SKM-1 treated with dmso at 0.1 percent for 144 hours (cell line): ENCODE data around the gene LTBR.
A peak's percentile ranks its signal among the peaks of the same experiment; 100 is the strongest.

Experiments
- DNase-seq: peaks from one replicate; lab custom pipeline; 2025; ENCODE audit not compliant: unreplicated experiment; lab: John Stamatoyannopoulos, UW

Gene LTBR

GRCh38 chr12:6346235-6346832 is 37.6 kb upstream of the LTBR start:
- no peak for DNase-seq

- DNase-seq = no peak
Measured at GRCh38 chr12:6346942-6347341, 37.0 kb upstream of the LTBR start.

- no peak for DNase-seq
Measured at GRCh38 chr12:6347367-6348338, 36.3 kb upstream of the LTBR start.

DNA sequence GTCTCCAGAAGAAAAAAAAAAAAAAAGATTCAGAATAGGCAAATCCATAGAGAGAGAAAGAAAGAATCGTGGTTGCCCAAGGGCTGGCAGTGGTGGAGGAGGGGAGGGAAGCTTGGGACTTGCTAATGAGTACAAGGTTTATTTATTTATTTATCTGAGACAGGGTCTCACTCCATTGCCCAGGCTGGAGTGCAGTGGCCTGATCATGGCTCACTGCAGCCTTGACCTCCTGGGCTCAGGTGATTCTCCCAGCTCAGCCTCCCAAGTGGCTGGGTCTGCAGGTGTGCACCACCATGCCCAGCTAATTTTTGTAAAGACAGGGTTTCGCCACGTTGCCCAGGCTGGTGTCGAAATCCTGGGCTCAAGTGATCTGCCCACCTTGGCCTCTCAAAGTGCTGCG is 32.3 kb upstream of the LTBR start:
- DNase-seq = no peak

GRCh38 chr12:6352193-6353173 is 31.5 kb upstream of the LTBR start:
- no peak for DNase-seq

- DNase-seq = no peak
Measured at GRCh38 chr12:6354495-6355393, 29.2 kb upstream of the LTBR start.

GRCh38 chr12:6355491-6356373 is 28.2 kb upstream of the LTBR start:
- peak; percentile 63 for DNase-seq

DNA sequence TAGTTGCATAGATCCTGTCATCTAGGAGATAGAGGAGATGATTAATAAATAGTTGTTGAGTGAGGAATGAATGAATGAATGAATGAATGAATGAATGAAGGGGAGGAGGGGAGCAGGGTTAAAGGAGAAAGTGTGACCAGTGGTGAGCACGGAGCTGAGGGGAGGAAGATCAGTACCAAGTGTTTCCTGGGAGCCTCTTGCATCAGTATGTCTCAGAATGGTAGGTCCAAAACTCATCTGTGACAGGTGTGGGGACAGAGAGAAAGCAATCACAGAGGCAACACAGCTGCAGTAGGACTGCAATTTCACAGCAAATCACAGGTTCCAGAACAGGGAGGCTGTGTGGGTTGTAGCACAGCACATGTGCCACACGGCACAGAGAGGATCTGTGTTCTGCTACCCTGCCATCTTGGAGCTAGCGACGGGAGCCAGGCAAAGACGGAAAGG is 27.6 kb upstream of the LTBR start:
- DNase-seq = no peak

DNA sequence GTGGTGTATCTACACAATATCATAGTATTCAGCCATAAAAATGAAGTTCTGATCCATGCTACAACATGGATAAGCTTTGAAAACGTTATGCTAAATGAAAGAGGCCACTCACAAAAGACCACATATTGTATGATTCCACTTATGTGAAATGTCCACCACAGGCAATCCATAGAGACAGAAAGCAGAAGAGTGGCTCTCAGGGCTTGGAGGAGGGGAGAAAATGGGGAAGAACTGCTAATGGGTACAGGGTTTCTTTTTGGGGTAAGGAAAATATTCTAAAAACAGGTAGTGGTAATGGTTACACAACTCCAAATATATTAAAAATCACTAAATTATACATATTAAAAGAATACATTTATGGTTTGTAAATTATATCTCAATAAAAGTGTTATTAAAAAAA is 25.1 kb upstream of the LTBR start:
- peak; percentile 56 for DNase-seq

DNA sequence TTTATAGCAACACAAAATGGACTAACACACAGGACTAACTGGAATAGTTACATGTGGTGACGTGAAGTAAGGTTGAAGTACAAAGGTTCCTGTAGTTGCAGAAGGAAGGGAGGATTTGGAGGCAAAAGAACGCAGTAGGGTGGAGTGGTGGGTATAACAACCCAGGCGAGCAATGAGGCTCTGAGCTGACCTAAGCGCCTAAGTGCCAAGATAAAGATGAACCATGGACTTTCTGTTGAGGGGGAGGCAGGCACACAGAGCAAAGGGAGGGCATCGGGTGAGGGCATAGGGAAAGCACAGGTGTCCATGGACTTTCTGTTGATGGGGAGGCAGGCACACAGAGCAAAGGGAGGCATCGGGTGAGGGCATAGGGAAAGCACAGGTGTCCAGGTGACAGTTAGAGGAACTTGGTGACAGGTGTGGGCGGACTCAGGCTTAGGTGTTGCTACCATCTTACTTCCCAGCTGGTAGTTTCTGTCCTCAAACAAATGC is 23.8 kb upstream of the LTBR start:
- DNase-seq = no peak

DNA sequence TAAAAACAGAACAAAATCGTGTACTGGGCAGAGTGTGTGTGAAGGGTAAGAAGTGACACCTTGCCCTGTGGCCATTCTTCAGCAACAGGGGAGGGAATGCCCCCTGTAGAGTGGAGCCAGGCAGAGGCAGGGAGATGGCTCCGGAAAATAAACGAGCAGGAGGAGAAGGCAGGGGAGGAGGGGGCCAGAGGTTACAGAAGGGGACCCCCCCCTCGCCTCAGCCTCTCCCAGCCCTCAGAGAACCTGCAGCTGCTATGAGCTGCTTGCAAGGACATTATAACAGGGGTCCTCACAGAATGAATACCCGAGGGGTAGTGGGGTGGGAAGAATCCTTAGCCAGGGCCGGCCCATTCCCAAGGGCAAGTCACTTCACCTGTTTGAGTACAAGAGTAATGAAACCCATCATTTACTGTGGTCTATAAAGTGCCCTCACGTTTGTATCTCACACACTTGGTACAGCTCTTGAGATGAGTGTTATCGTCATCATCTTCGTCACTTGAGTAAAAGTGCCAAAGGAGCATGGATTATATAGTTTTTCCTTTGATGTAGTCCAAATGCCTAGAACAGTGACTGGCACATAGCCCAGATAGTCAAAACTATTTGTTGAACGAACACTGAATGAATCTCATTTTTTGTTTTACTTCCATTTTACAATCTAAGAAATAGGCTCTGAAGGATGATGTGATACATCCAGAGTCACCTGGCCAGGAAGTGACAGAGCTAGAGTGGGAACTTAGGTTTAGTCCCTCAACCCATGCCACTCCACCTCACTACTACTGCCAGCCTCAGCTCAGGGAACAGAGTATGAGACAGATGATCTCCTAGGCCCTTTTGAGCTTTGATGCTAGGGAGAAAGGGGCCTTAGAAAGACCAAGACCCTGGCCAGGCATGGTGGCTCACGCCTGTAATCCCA is 23.1 kb upstream of the LTBR start:
- no peak for DNase-seq

DNA sequence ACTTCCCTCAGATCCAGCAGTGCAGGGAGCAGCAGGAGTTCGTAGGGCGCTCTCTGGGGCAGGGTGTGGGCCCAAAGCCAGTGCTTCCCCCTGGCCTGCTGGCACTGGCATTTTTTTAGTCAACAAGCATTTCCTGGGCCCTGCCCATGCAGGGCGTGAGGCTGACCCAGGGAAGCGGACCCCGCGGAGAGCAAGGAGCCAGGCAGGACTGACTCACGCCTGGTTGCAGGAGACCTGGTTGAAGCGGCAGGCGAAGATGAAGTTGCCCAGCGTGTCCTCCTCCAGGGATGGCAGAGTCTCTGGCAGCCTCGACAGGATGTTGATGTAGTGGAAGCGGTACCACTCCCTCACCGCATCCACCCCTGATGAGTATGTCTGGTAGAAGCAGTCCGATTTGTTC is 22.1 kb upstream of the LTBR start:
- DNase-seq = no peak

GRCh38 chr12:6362403-6362802 is 21.6 kb upstream of the LTBR start:
- DNase-seq = no peak

DNA sequence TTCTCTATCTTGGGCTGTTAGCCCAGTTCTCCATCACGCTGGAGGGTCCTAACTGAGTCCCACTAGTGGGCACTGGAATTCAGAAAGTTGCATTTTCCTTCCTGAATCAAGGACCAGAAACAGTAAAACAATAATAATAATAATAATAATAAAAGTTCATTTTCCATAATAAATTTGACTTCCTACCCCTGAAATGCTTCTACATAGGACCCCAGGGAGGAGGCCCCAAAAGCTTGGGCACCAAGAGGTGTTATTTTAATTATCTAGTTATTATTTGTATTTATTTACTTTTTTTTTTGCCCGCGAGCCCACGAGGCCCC is 21.0 kb upstream of the LTBR start:
- no peak for DNase-seq

DNA sequence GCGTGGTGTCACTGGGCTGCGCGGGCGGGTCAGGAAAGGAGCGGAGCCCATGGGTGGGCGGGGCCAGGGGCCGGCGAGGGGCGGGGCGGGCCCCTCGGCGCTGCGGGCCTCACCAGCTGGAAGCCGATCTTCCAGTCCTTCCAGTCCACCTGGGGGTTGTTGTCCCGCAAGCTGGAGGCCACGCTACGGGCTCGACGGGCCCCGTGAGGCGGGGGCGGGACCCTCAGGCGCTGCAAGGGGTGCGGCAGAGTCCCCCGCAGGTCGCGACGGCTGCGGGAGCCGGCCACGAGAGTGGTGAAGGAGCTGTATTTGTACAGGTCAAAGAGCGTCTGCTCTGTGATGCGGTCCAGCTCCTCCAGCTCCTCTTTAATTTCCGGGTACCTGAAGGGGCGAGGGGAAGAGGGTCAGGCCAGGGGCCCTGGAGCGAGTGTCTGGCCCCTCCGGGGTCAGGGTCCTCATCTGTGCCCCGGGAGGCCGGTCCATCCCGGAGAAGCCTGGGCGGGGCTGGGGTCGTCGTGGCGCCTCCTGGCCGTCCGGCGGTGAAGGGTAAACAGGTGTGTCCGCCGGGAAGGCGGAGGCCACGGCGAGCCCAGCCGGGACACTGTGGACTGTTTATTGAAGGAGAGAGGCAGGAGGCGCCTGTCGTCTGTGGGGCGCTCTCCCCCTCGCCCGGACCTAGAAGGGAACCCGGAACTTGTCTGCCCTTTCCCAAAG is 20.5 kb upstream of the LTBR start:
- no peak for DNase-seq

DNA sequence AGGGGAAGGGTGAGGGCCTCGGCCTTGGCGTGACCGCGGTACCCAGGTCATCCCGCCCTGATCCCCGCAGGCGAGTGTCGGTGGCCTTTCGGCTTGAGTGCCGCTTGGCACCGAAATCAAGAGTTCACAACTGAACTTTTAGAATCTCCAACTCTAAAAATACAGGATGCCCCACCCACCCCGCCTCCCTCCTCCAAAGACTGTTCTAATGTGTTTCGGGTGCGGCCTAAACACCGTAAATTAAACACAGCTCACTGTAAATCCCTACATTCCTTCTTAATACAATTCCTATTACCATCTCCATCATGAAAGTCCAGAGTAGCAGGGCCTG is 20.0 kb upstream of the LTBR start:
- no peak for DNase-seq

- peak; percentile 61 for DNase-seq
Measured at GRCh38 chr12:6367065-6367968, 16.6 kb upstream of the LTBR start.
